ENCODE results near the gene PITPNC1.

Gene PITPNC1

GRCh38 chr17:67360880-67361279 is 16.2 kb upstream of the PITPNC1 start:
- in situ Hi-C loops (cut with MboI; ENCODE audit: low sequenced_read_pairs, unreplicated experiment), result no loop called here
- TF ChIP-seq CTCF (IDR thresholded peaks at IDR 0.05; ENCODE audit: borderline replicate concordance, control extremely low read depth, extremely low read depth, insufficient read depth, missing control alignments), result no peak
- no peak for DNase-seq (ENCODE audit: low spot score)

- no peak for TF ChIP-seq CTCF (IDR thresholded peaks at IDR 0.05; ENCODE audit: borderline replicate concordance, control extremely low read depth, extremely low read depth, insufficient read depth, missing control alignments)
- in situ Hi-C loops (cut with MboI; ENCODE audit: low sequenced_read_pairs, unreplicated experiment), result no loop called here
Observed at GRCh38 chr17:67362173-67362572, 14.9 kb upstream of the PITPNC1 start.

GRCh38 chr17:67364847-67365737 is 12.0 kb upstream of the PITPNC1 start:
- in situ Hi-C loops (cut with MboI; ENCODE audit: low sequenced_read_pairs, unreplicated experiment), result no loop called here
- no peak for TF ChIP-seq CTCF (IDR thresholded peaks at IDR 0.05; ENCODE audit: borderline replicate concordance, control extremely low read depth, extremely low read depth, insufficient read depth, missing control alignments)
- DNase-seq (ENCODE audit: low spot score), result no peak

More at GRCh38 chr17:67362173-67362572, 14.9 kb upstream of the PITPNC1 start:
- DNase-seq (ENCODE audit: low spot score), result no peak

DNA sequence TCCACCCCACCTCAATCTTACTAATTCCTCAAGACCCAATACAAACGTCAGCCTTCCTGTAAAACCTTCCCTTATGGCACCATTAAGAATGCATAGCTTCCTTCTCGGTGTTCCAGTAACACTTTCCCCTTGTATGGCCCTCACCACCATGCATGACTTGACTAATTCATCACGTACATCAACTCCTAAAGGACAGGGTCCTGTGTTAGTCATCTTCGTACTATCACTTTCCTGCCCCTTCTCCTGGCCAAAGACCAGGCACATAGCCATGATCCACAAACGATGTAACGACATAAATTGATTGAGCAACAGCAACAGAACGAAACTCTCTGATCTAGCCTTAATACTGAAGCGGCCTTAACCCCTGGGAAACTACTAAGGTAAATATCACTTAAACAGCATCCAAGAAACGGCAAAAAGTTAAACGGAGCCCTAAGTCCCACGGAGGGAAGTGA is 11.3 kb upstream of the PITPNC1 start:
- no peak for TF ChIP-seq CTCF (IDR thresholded peaks at IDR 0.05; ENCODE audit: borderline replicate concordance, control extremely low read depth, extremely low read depth, insufficient read depth, missing control alignments)
- no peak for DNase-seq (ENCODE audit: low spot score)
- in situ Hi-C loops (cut with MboI; ENCODE audit: low sequenced_read_pairs, unreplicated experiment), result no loop called here

DNA sequence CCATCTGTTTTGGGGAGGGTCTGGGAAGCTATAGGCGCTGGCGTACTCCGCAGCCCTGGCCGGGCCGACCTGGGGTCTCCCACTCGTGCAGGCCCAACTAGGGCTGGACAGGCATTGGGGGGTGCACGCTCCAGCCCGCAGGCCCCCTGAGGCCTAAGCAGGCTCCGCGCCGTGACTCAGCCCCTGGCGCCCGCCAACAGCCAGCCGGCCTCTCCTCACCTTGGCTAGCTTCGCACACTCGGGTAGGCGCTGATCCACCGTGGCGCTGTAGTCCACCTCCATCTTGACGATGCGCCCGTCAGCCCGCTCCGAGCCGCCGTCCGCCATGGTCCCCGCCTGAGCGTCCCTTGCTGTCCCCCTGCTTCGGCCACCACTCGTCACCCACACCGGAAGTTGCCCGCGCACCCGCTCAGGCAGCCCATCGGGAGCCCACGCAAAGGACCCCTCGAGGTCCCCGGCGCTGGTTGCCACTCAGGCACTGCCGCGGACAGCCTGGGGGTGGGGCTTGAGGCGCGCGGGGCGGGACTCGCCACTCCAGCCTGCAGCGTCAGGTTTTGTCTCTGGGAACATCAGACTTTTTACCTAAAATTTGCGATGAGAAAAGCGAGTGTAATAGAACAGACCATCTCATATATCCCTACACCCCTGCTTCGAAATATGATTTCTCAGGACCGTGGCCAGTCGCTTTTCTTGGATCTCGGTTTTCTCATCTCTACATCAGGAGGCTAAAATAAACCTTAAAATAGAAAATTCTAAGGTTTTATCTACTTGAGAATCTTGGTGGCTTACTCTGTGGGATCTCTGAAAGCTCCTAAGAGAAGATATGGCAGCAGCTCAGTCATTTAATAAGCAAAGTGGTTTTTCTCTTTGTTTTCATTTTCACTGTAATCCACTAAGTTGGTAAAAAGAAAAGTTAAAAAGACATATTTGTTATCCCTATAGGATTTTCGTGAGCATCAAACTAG is 10.6 kb upstream of the PITPNC1 start, which contains the start of gene PSMD12:
TSS of gene PSMD12 (minus strand) at position 385 of the 965 bp plus-strand sequence. CDS start at position 327, 58 bp downstream.
- peak; percentile 96 for DNase-seq (ENCODE audit: low spot score)
- TF ChIP-seq CTCF (IDR thresholded peaks at IDR 0.05; ENCODE audit: borderline replicate concordance, control extremely low read depth, extremely low read depth, insufficient read depth, missing control alignments), result no peak
- in situ Hi-C loops (cut with MboI; ENCODE audit: low sequenced_read_pairs, unreplicated experiment), result no loop called here

DNA sequence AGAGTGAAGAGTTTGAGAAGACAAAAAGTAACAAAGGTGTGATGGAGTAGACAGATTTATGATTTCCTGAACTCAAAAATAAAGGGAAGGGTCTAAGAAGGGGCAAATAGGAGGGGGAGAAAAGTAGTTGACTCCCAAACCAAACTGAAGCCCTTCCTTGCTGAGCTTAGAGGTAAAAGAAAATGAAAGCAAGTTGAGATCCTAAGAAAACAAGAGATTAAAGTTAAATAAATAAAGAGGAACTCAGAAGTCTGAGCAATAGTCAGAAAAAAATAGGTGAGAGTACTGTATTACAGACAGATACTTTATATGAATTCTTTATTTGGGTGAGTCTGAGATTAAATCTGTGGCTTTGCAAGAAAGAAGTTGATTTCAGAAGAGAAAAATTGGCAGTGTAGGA is 7.4 kb upstream of the PITPNC1 start:
- in situ Hi-C loops (cut with MboI; ENCODE audit: low sequenced_read_pairs, unreplicated experiment), result loop anchor here (10.0 kb wide), 1 partner anchor 315 kb away; no protein-coding TSS in a partner anchor
- TF ChIP-seq CTCF (IDR thresholded peaks at IDR 0.05; ENCODE audit: borderline replicate concordance, control extremely low read depth, extremely low read depth, insufficient read depth, missing control alignments), result no peak
- DNase-seq (ENCODE audit: low spot score), result no peak
